Measurements from ENCODE around the gene PIGQ. TPM values are rescaled to one million over a fixed set of nuclear protein-coding genes. Genes with fewer than 3 reads are reported as not detected.

PIGQ gene
- total and polyA plus RNA-seq, 3 donors from 2014 or later = 80.5 to 123 (median 95.4) TPM

DNA sequence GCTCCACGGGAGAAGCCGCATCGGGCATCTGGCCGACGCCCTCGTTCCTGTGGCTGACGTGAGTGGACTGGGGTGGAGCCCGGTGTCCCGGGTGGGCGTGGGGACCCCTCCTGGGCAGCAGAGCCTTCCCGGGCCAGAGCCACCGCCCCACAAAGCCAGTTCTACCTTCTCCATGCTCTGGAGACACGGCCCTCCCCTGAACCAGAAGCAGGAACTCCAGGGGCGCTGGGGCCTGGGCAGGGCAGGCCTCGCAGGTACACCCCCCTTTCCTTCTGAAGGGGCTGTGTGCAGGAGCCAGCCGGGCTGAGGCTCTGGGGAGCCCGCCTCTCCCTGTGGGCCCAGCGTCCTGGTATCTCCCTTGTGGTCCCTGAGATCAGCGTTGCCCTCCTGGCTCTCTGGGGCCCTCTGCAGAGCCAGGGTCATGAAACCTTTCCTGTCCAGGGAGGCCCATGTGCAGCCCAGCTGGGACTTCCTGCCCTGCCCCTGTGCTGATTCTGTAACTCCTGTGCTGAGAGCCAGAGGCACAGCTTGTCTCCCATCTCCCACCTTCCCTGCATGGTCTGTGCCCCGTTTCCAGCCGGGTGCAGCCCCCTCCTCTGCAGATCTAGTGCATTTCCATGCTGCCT, 6.5 kb downstream of the PIGQ start:
- Histone ChIP-seq H3K27ac (no peak overlapping the region), H3K4me1 (no peaks in the 10 kb centered on the region), H3K36me3 (ENCODE audit: low read depth, missing control alignments) (no peaks in the 10 kb centered on the region), H3K4me3 (no peak overlapping the region), H3K9me3 (no peaks in the 10 kb centered on the region), H3K27me3 (no peaks in the 10 kb centered on the region)
- DNase-seq = no peak
- TF ChIP-seq, protein P1, sequence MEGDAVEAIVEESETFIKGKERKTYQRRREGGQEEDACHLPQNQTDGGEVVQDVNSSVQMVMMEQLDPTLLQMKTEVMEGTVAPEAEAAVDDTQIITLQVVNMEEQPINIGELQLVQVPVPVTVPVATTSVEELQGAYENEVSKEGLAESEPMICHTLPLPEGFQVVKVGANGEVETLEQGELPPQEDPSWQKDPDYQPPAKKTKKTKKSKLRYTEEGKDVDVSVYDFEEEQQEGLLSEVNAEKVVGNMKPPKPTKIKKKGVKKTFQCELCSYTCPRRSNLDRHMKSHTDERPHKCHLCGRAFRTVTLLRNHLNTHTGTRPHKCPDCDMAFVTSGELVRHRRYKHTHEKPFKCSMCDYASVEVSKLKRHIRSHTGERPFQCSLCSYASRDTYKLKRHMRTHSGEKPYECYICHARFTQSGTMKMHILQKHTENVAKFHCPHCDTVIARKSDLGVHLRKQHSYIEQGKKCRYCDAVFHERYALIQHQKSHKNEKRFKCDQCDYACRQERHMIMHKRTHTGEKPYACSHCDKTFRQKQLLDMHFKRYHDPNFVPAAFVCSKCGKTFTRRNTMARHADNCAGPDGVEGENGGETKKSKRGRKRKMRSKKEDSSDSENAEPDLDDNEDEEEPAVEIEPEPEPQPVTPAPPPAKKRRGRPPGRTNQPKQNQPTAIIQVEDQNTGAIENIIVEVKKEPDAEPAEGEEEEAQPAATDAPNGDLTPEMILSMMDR (IDR thresholded peaks at IDR 0.05) = no peak
- no peak for TF ChIP-seq POLR2A (IDR thresholded peaks at IDR 0.05)
- WGBS, 2 donors = 79 to 89% methylated on average over 5 to 21 of the region's 21 CpGs
- intact Hi-C loops (cut with DNase I; ENCODE audit: low total_unique reads) = no loop called here

DNA sequence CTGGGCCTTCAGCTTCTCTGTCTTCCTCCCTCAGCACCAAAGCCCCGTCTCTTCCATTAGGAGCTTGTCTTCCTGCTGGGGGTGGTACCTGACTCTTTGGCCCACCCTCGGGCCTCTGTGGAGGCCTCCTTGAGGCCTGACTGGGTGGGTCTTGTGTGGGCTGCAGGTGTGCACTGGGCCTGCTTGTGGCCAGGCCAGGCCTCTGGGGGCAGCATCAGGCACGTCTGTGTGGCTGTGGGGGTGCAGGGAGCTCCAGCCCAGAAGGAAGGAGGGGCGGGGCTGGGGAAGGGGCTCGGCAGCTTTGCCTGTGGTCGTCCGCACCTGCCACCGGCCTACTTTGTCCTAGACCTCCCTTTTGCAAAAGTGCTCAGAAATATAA, 7.0 kb downstream of the PIGQ start:
- no peaks in the 10 kb centered on the region for H3K9me3 ChIP-seq
- TF ChIP-seq POLR2A (IDR thresholded peaks at IDR 0.05) = no peak
- TF ChIP-seq, protein P1 (IDR thresholded peaks at IDR 0.05) = no peak
- H3K4me3 ChIP-seq = no peak overlapping the region
- intact Hi-C loops (cut with DNase I; ENCODE audit: low total_unique reads) = no loop called here
- WGBS, 2 donors = 85 to 96% methylated on average over 7 to 8 of the region's 8 CpGs
- no peak for DNase-seq
- no peaks in the 10 kb centered on the region for H3K4me1 ChIP-seq
- no peaks in the 10 kb centered on the region for H3K36me3 ChIP-seq (ENCODE audit: low read depth, missing control alignments)
- no peaks in the 10 kb centered on the region for H3K27me3 ChIP-seq
- no peak overlapping the region for H3K27ac ChIP-seq

DNA sequence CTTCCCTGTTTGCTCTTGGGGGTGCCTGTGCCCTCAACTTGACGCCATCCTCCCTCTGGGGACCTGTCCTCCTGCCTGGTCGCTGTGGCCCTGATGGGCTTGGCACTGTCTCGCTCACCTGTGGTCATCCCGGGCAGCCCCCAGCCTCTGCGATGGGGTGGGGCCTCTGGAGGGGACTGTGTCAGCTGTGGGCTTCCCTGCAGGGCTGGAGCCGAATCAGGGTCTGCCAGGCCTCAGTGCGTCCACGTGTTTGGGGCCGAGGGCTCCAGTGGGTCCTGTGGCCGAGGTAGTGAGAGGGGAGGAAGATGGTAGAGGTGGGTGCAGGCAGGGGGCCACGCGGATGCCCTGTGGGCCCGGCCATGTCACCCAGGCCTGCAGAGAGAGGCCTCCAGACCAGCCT, 8.0 kb downstream of the PIGQ start:
- WGBS, 2 donors = 81 to 95% methylated on average over 8 to 13 of the region's 13 CpGs
- H3K36me3 ChIP-seq (ENCODE audit: low read depth, missing control alignments) = no peaks in the 10 kb centered on the region
- H3K27ac ChIP-seq = no peak overlapping the region
- no peak overlapping the region for H3K4me3 ChIP-seq
- H3K4me1 ChIP-seq = no peaks in the 10 kb centered on the region
- no peaks in the 10 kb centered on the region for H3K9me3 ChIP-seq
- intact Hi-C loops (cut with DNase I; ENCODE audit: low total_unique reads) = no loop called here
- DNase-seq = no peak
- no peaks in the 10 kb centered on the region for H3K27me3 ChIP-seq
- TF ChIP-seq, protein P1 (IDR thresholded peaks at IDR 0.05) = no peak
- no peak for TF ChIP-seq POLR2A (IDR thresholded peaks at IDR 0.05)

DNA sequence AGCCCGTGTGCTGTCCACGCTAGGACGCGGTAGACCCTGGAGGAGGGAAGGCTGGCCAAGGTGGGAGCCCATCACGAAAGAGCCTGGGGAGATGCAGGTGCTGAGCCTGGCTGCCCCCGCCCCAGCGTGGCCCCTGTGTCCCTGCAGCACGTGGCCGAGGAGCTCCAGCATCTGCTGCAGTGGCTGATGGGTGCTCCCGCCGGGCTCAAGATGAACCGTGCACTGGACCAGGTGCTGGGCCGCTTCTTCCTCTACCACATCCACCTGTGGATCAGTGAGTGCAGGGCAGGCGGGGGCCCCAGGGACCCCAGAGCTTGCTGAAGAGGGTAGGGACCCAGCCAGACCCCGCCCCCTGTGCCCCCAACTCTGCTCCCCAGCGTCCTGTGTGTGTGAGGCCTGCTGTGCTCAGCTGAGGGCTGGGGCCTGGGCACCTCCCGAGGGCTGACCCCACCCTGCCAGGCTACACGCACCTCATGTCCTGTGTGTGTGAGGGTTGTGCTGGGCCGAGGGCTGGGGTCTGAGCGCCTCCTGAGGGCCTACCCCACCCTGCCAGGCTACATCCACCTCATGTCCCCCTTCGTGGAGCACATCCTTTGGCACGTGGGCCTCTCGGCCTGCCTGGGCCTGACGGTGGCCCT, 8.6 kb downstream of the PIGQ start:
- intact Hi-C loops (cut with DNase I; ENCODE audit: low total_unique reads) = no loop called here
- H3K36me3 ChIP-seq (ENCODE audit: low read depth, missing control alignments) = no peaks in the 10 kb centered on the region

More for the DNA sequence above, 8.6 kb downstream of the PIGQ start:
- no peaks in the 10 kb centered on the region for H3K27me3 ChIP-seq
- H3K4me1 ChIP-seq = peaks cover under 1% of the 10 kb centered on the region
- no peaks in the 10 kb centered on the region for H3K9me3 ChIP-seq
- DNase-seq = no peak
- no peak overlapping the region for H3K4me3 ChIP-seq
- 95 to 96% methylated on average over 7 to 23 of the region's 24 CpGs for WGBS, 2 donors
- TF ChIP-seq, protein P1 (IDR thresholded peaks at IDR 0.05) = no peak
- no peak for TF ChIP-seq POLR2A (IDR thresholded peaks at IDR 0.05)
- H3K27ac ChIP-seq = no peak overlapping the region

Measured in testis (tissue), 3 donors.